Adrenal gland (tissue), 12 donors: ENCODE data around the gene PTDSS2. TPM values are rescaled to one million over a fixed set of nuclear protein-coding genes. Genes with fewer than 3 reads are reported as not detected.

Source experiments
- DNase-seq, 7 donors: peaks; one replicate each; pipeline ENCODE4 v3.0.0-alpha.2; 2019 to 2020
- H3K27ac ChIP-seq, 5 donors: fragments of 200-600 bp; sonication (generic) in 4 of 5; 1 replicate in 3 of 5; 2 replicates in 2 of 5; pipeline versions ENCODE4 v1.5.1 to v1.8.0; 2016 to 2020; ENCODE audit warnings: mild to moderate bottlenecking in 1 of 5
- H3K27me3 ChIP-seq: fragments of 200-600 bp; 2 replicates; pipeline ENCODE4 v1.8.0; 2021
- H3K36me3 ChIP-seq, 2 donors: fragments of 200-600 bp; replicated peaks in 1 of 2; 1 replicate in 1 of 2; 2 replicates in 1 of 2; pipeline versions ENCODE4 v1.5.1 to v1.8.0; 2018 to 2022
- H3K4me1 ChIP-seq, 2 donors: fragments of 200-600 bp; replicated peaks in 1 of 2; 1 replicate in 1 of 2; 2 replicates in 1 of 2; pipeline versions ENCODE4 v1.5.1 to v1.8.0; 2018 to 2021
- H3K4me3 ChIP-seq, 4 donors: fragments of 200-600 bp; sonication (generic) in 3 of 4; one replicate each; pipeline ENCODE4 v1.5.1; 2016 to 2018
- H3K9me3 ChIP-seq, 3 donors: fragments of 200-600 bp; sonication (generic) in 1 of 3; replicated peaks in 1 of 3; 1 replicate in 2 of 3; 2 replicates in 1 of 3; pipeline versions ENCODE4 v1.5.1 to v1.8.0; 2016 to 2021
- POLR2A ChIP-seq, 2 donors: fragments of 450-650 bp; IDR thresholded peaks; one replicate each; pipeline ENCODE4 v1.6.1; 2017; ENCODE audit warnings: antibody characterized with exemption in 2 of 2, mild to moderate bottlenecking in 2 of 2, moderate library complexity in 1 of 2
- WGBS, 4 donors: extraction: QIAGEN DNeasy Blood & Tissue Kit in 2 of 4; methylation state at CpG; one replicate each; pipeline versions ENCODE4 v1.1.5 to v1.1.7; 2013 to 2017; 5-methylcytosine and 5-hydroxymethylcytosine counted together
- intact Hi-C, 2 donors: fragments of 100-400 bp; cut with DNase I; formaldehyde crosslinking; loops; one replicate each; pipeline versions ENCODE4 v1.14.1 to v1.15.0; 2022 to 2023
- polyA plus RNA-seq, 3 donors: library from polyadenylated mRNA; stranded (reverse); fragments of 200-250 nt in 2 of 3; fragments of 350-450 nt in 1 of 3; fragmentation: Illumina TruSeq in 1 of 3; extraction: RNeasy Lipid Tissue Mini Kit (QIAGEN cat#74804) in 1 of 3; gene quantifications; one replicate each; pipeline ENCODE4 v1.2.3, GENCODE V29; 2013 to 2014
- total RNA-seq, 9 donors: library from RNA; depleted of rRNA in 4 of 9; stranded (reverse); fragments of >200 nt in 4 of 9; fragments of 120-200 nt in 1 of 9; fragmentation: NEBNext Ultra II Directional in 1 of 9; extraction: Animal tissue kit (Norgen Biotek cat#: 25700) in 1 of 9; gene quantifications; one replicate each; pipeline versions ENCODE4 v1.1.0 to v1.2.4, GENCODE V29; 2013 to 2023
- TF ChIP-seq, protein P1 (sequence below), 6 experiments: fragments of 450-650 bp in 4 of 6; fragments of 200-600 bp in 2 of 6; sonication (generic) in 1 of 6; IDR thresholded peaks; 1 replicate in 5 of 6; 2 replicates in 1 of 6; pipeline versions ENCODE4 v1.5.1 to v1.8.0; 2016 to 2021; ENCODE audit warnings: antibody characterized with exemption in 6 of 6, mild to moderate bottlenecking in 2 of 6, moderate library complexity in 1 of 6
- donor health status: healthy with polysubstance abuse.
- donor health status: Bipolar disorder and iron deficiency.
- donor health status: DM: yes; HTN: yes; CAD: no.
- donor health status: DM: no; HTN: no; CAD: no.
- donor health status: DM: no; HTN: no; CAD: no.
- donor health status: DM: yes; HTN: yes; CAD: no.

PTDSS2 gene
- total and polyA plus RNA-seq, 12 donors, result 11.0 to 109 (median 44.7) TPM

- Histone ChIP-seq H3K9me3 (no peaks in the 10 kb centered on the region), H3K4me1 (no peaks in the 10 kb centered on the region), H3K27me3 (no peaks in the 10 kb centered on the region), H3K4me3 (no peak overlapping the region), H3K36me3 (peaks cover 0 to 17% of the 10 kb centered on the region in 2 donors), H3K27ac (no peak overlapping the region)
- TF ChIP-seq, protein P1, sequence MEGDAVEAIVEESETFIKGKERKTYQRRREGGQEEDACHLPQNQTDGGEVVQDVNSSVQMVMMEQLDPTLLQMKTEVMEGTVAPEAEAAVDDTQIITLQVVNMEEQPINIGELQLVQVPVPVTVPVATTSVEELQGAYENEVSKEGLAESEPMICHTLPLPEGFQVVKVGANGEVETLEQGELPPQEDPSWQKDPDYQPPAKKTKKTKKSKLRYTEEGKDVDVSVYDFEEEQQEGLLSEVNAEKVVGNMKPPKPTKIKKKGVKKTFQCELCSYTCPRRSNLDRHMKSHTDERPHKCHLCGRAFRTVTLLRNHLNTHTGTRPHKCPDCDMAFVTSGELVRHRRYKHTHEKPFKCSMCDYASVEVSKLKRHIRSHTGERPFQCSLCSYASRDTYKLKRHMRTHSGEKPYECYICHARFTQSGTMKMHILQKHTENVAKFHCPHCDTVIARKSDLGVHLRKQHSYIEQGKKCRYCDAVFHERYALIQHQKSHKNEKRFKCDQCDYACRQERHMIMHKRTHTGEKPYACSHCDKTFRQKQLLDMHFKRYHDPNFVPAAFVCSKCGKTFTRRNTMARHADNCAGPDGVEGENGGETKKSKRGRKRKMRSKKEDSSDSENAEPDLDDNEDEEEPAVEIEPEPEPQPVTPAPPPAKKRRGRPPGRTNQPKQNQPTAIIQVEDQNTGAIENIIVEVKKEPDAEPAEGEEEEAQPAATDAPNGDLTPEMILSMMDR (IDR thresholded peaks at IDR 0.05), result no peak
- TF ChIP-seq POLR2A (IDR thresholded peaks at IDR 0.05), result no peak
- no peak for DNase-seq
- intact Hi-C loops, result no loop called here
- WGBS, 4 donors, result 90 to 92% (median 91%) methylated on average over 7 to 19 of the region's 19 CpGs
These were observed 38.5 kb downstream of the PTDSS2 start for GRCh38 chr11:488579-488978.

DNA sequence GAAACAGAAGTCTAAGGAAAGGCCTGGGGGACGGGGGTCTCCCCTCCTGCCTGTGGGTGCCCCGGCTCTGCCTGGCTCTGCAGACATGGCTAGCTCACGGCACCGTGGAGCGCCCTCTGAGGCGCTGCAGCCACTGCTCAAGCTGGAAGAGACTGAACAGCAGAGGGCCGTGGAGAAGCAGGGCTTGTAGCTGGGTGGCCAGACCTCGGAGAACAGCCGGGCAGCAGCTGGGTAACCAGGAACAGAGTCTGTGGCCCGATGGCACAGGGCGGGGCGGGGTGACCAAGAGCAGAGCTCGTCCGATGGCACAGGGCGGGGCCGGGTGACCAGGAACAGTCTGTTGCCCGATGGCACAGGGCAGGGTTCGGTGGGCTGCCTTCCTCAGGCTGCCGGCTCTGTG lies 38.9 kb downstream of the PTDSS2 start:
- WGBS, 4 donors, result 87 to 96% (median 92%) methylated on average over 9 to 19 of the region's 19 CpGs
- H3K4me3 ChIP-seq, result no peak overlapping the region
- intact Hi-C loops, result no loop called here
- no peaks in the 10 kb centered on the region for H3K9me3 ChIP-seq
- H3K4me1 ChIP-seq, result no peaks in the 10 kb centered on the region
- DNase-seq, result no peak
- H3K27ac ChIP-seq, result no peak overlapping the region
- TF ChIP-seq, protein P1 (IDR thresholded peaks at IDR 0.05), result no peak
- no peak for TF ChIP-seq POLR2A (IDR thresholded peaks at IDR 0.05)
- no peaks in the 10 kb centered on the region for H3K27me3 ChIP-seq
- H3K36me3 ChIP-seq, result peaks cover 0 to 20% of the 10 kb centered on the region in 2 donors

- Histone ChIP-seq H3K4me3 (no peak overlapping the region), H3K4me1 (no peaks in the 10 kb centered on the region), H3K9me3 (no peaks in the 10 kb centered on the region), H3K27ac (no peak overlapping the region), H3K27me3 (no peaks in the 10 kb centered on the region), H3K36me3 (peaks cover 0 to 26% of the 10 kb centered on the region in 2 donors)
- 91 to 95% (median 94%) methylated on average over 15 to 37 of the region's 37 CpGs for WGBS, 4 donors
- intact Hi-C loops, result no loop called here
- DNase-seq, result no peak
- no peak for TF ChIP-seq POLR2A (IDR thresholded peaks at IDR 0.05)
- TF ChIP-seq, protein P1 (IDR thresholded peaks at IDR 0.05), result no peak
These were observed 39.6 kb downstream of the PTDSS2 start for GRCh38 chr11:489610-490185.

- TF ChIP-seq, protein P1 (IDR thresholded peaks at IDR 0.05), result no peak
- no peak for TF ChIP-seq POLR2A (IDR thresholded peaks at IDR 0.05)
- H3K27ac ChIP-seq, result no peak overlapping the region
- H3K9me3 ChIP-seq, result no peaks in the 10 kb centered on the region
- no peaks in the 10 kb centered on the region for H3K27me3 ChIP-seq
- DNase-seq, result no peak
- WGBS, 4 donors, result 92 to 100% (median 95%) methylated on average over 4 to 38 of the region's 38 CpGs
- intact Hi-C loops, result no loop called here
- no peak overlapping the region for H3K4me3 ChIP-seq
- peaks cover 0 to 33% of the 10 kb centered on the region in 2 donors for H3K36me3 ChIP-seq
- H3K4me1 ChIP-seq, result no peaks in the 10 kb centered on the region
These were observed 40.3 kb downstream of the PTDSS2 start for GRCh38 chr11:490186-490929.
